DOHH2 (cell line): ENCODE results near the gene ARFGAP2.
"Not testable (repeated sequence)": the region's sequence is repeated elsewhere in the genome, so short reads cannot be mapped to it uniquely, and the experiment has no call there.

ENCODE experiments used
- H3F3A ChIP-seq: fragments of 200-600 bp; sonication (generic), shearing (Covaris generic); 2 replicates; pipeline ENCODE4 v1.6.0; 2016; ENCODE audit warnings: antibody characterized with exemption, mild to moderate bottlenecking; ENCODE audit not compliant: control insufficient read depth, insufficient read depth
- H3K27ac ChIP-seq: fragments of 200-600 bp; sonication (generic); 2 replicates; pipeline ENCODE4 v1.5.1; 2014; ENCODE audit warnings: low read depth, mild to moderate bottlenecking, low read length, moderate library complexity
- H3K27me3 ChIP-seq: fragments of 200-600 bp; sonication (generic); 2 replicates; pipeline ENCODE4 v1.6.1; 2014; ENCODE audit warnings: mild to moderate bottlenecking, low read length, mixed read lengths; ENCODE audit not compliant: control insufficient read depth
- H3K36me3 ChIP-seq: fragments of 200-600 bp; sonication (generic); 2 replicates; pipeline ENCODE4 v1.6.1; 2014; ENCODE audit warnings: mild to moderate bottlenecking, low read length, moderate library complexity, mixed read lengths; ENCODE audit not compliant: control insufficient read depth
- H3K4me1 ChIP-seq: fragments of 200-600 bp; sonication (generic); 2 replicates; pipeline ENCODE4 v1.6.1; 2014; ENCODE audit warnings: mild to moderate bottlenecking, low read length, mixed read lengths; ENCODE audit not compliant: control insufficient read depth
- H3K4me2 ChIP-seq: fragments of 200-600 bp; sonication (generic); 2 replicates; pipeline ENCODE4 v1.6.0; 2014; ENCODE audit warnings: mild to moderate bottlenecking, low read length, moderate library complexity
- H3K4me3 ChIP-seq: fragments of 200-600 bp; sonication (generic); 2 replicates; pipeline ENCODE4 v1.5.1; 2014; ENCODE audit warnings: mild to moderate bottlenecking, low read length, mixed read lengths
- H3K79me2 ChIP-seq: fragments of 200-600 bp; sonication (generic); 2 replicates; pipeline ENCODE4 v1.6.1; 2014; ENCODE audit warnings: mild to moderate bottlenecking, low read length, mixed read lengths; ENCODE audit not compliant: control insufficient read depth
- H3K9me2 ChIP-seq: fragments of 200-600 bp; sonication (generic); replicated peaks from 2 replicates; pipeline ENCODE4 v1.6.1; 2014; ENCODE audit warnings: mild to moderate bottlenecking, low read length, mixed read lengths; ENCODE audit not compliant: control insufficient read depth
- H3K9me3 ChIP-seq: fragments of 200-600 bp; sonication (generic); 2 replicates; pipeline ENCODE4 v1.6.1; 2014; ENCODE audit warnings: antibody characterized with exemption, low read length, mixed read lengths; ENCODE audit not compliant: control insufficient read depth, insufficient read depth
- H4K20me1 ChIP-seq: fragments of 200-600 bp; sonication (generic); 2 replicates; pipeline ENCODE4 v1.6.0; 2014; ENCODE audit warnings: low read depth, mild to moderate bottlenecking, antibody characterized with exemption, low read length, moderate library complexity; ENCODE audit not compliant: control insufficient read depth, insufficient read depth
- CTCF ChIP-seq: fragments of 200-600 bp; sonication (generic); IDR thresholded peaks from one replicate; pipeline ENCODE4 v1.5.1; 2014; ENCODE audit warnings: antibody characterized with exemption, mild to moderate bottlenecking, low read depth, low read length; ENCODE audit not compliant: poor library complexity, severe bottlenecking
- EZH2phosphoT487 ChIP-seq: fragments of 200-600 bp; sonication (generic); IDR thresholded peaks from 2 replicates; pipeline ENCODE4 v1.6.1; 2017; ENCODE audit warnings: borderline replicate concordance, mild to moderate bottlenecking, antibody characterized with exemption, low read length, moderate library complexity, mixed read lengths

The ARFGAP2 gene

GRCh38 chr11:47121056-47121455 lies 55.6 kb downstream of the ARFGAP2 start:
- peaks cover 12% of the 10 kb centered on the region for H3K4me1 ChIP-seq
- no peaks in the 10 kb centered on the region for H3K9me3 ChIP-seq
- no peaks in the 10 kb centered on the region for H3K79me2 ChIP-seq
- no peaks in the 10 kb centered on the region for H3K36me3 ChIP-seq
- no peaks in the 10 kb centered on the region for H3K27me3 ChIP-seq
- H3K27ac ChIP-seq: no peak overlapping the region
- no peak overlapping the region for H3K4me3 ChIP-seq
- no peaks in the 10 kb centered on the region for H4K20me1 ChIP-seq
- no peak overlapping the region for H3K4me2 ChIP-seq
- H3K9me2 ChIP-seq: no peaks in the 10 kb centered on the region
- TF ChIP-seq EZH2phosphoT487 (no peak), CTCF (no peak)
- 0 out of 2 replicates have a peak, but pooled peaks cover 7% of the 10 kb centered on the region for H3F3A ChIP-seq

GRCh38 chr11:47118958-47119688 lies 57.6 kb downstream of the ARFGAP2 start:
- not testable (repeated sequence) for H3K27me3 ChIP-seq, H3K9me3 ChIP-seq, H3K9me2 ChIP-seq, H3K4me3 ChIP-seq, H3K4me1 ChIP-seq, H3F3A ChIP-seq, H3K36me3 ChIP-seq, H3K27ac ChIP-seq, H3K79me2 ChIP-seq, H4K20me1 ChIP-seq, H3K4me2 ChIP-seq
